Gastroesophageal sphincter (tissue), 3 donors: ENCODE measurements around the gene TNP1.

Source experiments
- CTCF ChIP-seq, 4 experiments: fragments of 200-600 bp in 2 of 4; fragments of 450-650 bp in 2 of 4; sonication (generic) in 1 of 4; IDR thresholded peaks; one replicate each; pipeline ENCODE4 v1.5.1; 2017 to 2019; ENCODE audit warnings: antibody characterized with exemption in 4 of 4, mild to moderate bottlenecking in 2 of 4, moderate library complexity in 2 of 4
- EP300 ChIP-seq: sonication (generic); formaldehyde crosslinking; IDR thresholded peaks from one replicate; pipeline ENCODE4 v1.6.1; 2017; ENCODE audit warnings: antibody characterized with exemption, mild to moderate bottlenecking
- POLR2A ChIP-seq, 2 donors: fragments of 450-650 bp; IDR thresholded peaks; one replicate each; pipeline ENCODE4 v1.6.1; 2017; ENCODE audit warnings: antibody characterized with exemption in 2 of 2, mild to moderate bottlenecking in 2 of 2, moderate library complexity in 1 of 2
- POLR2AphosphoS5 ChIP-seq: sonication (generic); formaldehyde crosslinking; IDR thresholded peaks from one replicate; pipeline ENCODE4 v1.6.1; 2017; ENCODE audit warnings: antibody characterized with exemption

- TF ChIP-seq CTCF (IDR thresholded peaks at IDR 0.05) (no peak), EP300 (no peak), POLR2A (IDR thresholded peaks at IDR 0.05) (no peak), POLR2AphosphoS5 (no peak)
Observed at GRCh38 chr2:216872624-216873023, 12.8 kb upstream of the TNP1 start.
